M059J (cell line): ENCODE data around the gene GNPNAT1. TPM values are rescaled to one million over a fixed set of nuclear protein-coding genes. Genes with fewer than 3 reads are reported as not detected.
"Not testable (repeated sequence)": the region's sequence is repeated elsewhere in the genome, so short reads cannot be mapped to it uniquely, and the experiment has no call there.

ENCODE experiments used
- DNase-seq: peaks from one replicate; pipeline ENCODE4 v3.0.0-alpha.2; 2012; ENCODE audit warnings: low read depth
- total RNA-seq: library from RNA; depleted of rRNA; stranded (reverse); fragments of >200 nt; shearing (Covaris generic); gene quantifications from 2 replicates; pipeline ENCODE4 v1.2.3, GENCODE V29; 2014; rRNA removed

Gene GNPNAT1
- total RNA-seq, 1 experiment from 2014 or later, result 40.7 TPM

DNA sequence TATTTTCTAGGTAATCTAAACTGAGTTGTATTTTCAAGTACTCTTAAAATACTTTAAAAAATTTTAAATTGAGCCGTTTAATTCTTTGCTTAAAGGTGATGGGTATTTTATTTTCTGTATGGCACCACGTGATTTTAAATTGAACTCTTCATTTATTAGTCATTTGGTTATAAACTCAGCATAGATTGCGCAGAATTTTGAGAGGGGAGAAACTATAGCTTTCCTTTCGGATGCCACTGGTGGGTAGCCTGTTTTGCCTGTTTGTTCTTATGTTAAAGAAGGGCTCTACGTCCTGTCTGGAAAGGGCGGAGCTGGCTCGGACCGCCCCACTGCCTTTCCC, 61.9 kb downstream of the GNPNAT1 start:
- no peak for DNase-seq

- DNase-seq, result not testable (repeated sequence)
Observed at GRCh38 chr14:52729035-52729434, 62.4 kb downstream of the GNPNAT1 start.

DNA sequence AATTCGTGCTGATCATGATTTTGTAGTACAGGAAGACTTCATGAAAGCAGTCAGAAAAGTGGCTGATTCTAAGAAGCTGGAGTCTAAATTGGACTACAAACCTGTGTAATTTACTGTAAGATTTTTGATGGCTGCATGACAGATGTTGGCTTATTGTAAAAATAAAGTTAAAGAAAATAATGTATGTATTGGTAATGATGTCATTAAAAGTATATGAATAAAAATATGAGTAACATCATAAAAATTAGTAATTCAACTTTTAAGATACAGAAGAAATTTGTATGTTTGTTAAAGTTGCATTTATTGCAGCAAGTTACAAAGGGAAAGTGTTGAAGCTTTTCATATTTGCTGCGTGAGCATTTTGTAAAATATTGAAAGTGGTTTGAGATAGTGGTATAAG, 63.9 kb downstream of the GNPNAT1 start:
- DNase-seq, result not testable (repeated sequence)

Other genes starting within 250 kb of the GNPNAT1 start
- gene TXNDC16, start 239.1 kb downstream of the GNPNAT1 start, total RNA-seq, result 7.1 and 12.1 TPM in 2 replicates
- 4.4 TPM in 2 replicates for gene GPR137C, start 238.8 kb downstream of the GNPNAT1 start, total RNA-seq
- gene ERO1A, start 96.0 kb downstream of the GNPNAT1 start, total RNA-seq, result 60.7 and 106 TPM in 2 replicates
- gene PSMC6, start 84.4 kb downstream of the GNPNAT1 start, total RNA-seq, result 131 and 189 TPM in 2 replicates
- 17.0 and 17.7 TPM in 2 replicates for gene STYX, start 61.4 kb downstream of the GNPNAT1 start, total RNA-seq
- gene FERMT2, start 159.4 kb upstream of the GNPNAT1 start, total RNA-seq, result 64.2 and 80.1 TPM in 2 replicates